Measurements from ENCODE around the gene TNFRSF4.
A peak's percentile ranks its signal among the peaks of the same experiment; 100 is the strongest.
"Not testable (repeated sequence)": the region's sequence is repeated elsewhere in the genome, so short reads cannot be mapped to it uniquely, and the experiment has no call there.

Gene TNFRSF4

DNA sequence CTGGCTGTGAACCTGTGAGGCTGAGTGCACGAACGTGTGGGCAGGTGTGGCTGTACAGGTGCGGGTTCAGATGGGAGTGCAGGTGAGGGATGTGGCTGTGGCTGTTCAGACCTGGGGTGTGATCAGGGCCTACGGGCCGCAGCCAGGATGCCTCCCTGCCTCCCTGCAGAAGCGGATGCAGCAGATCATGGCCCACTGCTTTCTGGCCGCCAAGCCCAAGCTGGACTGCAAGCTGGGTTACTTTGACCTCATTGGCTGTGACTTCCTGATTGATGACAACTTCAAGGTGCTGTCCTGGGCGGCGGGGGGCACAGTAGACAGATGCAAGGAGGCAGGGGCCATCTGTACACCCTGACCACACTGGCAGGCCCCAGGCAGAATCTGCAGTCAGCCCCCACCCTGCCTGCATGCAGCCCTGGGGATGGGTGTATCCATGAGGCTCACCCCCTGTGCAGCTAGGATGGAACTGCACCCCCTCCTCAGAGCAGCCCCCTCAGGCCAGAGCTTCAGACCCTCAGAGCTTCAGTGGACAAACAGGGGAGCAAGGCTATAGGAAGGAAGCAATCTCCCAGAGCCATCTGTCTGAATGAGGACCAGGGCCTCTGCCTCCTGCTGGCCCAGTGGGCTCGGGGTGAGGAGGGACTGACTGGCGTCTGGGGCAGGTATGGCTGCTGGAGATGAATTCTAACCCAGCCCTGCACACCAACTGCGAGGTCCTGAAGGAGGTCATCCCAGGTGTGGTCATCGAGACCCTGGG, 17.3 kb downstream of the TNFRSF4 start:
- no peak for DNase-seq (ENCODE audit: low read depth in 2 of 2)
- H3K4me3 ChIP-seq (replicated peaks in 1 of 2; ENCODE audit: low read depth in 2 of 2, low read length in 2 of 2): no peak overlapping the region
- no peak for TF ChIP-seq CTCF (IDR thresholded peaks at IDR 0.05; ENCODE audit: low read depth, low read length)

DNA sequence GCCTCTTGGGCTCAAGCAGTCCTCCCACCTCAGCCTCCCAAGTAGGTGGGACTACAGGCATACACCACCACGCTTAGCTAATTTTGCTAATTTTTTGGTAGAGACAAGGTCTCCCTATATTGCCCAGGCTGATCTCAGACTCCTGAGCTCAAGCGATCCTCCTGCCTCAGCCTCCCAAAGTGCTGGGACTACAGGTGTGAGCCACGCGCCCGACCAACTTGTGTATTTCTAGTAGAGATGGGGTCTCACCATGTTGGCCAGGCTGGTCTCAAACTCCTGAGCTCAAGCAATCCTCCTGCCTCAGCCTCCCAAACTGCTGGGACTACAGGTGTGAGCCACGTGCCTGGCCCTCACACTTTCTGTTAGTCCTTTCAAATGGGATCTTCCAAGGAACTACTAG, 18.2 kb downstream of the TNFRSF4 start:
- H3K4me3 ChIP-seq (replicated peaks in 1 of 2; ENCODE audit: low read depth in 2 of 2, low read length in 2 of 2); DNase-seq (ENCODE audit: low read depth in 2 of 2): not testable (repeated sequence)

DNA sequence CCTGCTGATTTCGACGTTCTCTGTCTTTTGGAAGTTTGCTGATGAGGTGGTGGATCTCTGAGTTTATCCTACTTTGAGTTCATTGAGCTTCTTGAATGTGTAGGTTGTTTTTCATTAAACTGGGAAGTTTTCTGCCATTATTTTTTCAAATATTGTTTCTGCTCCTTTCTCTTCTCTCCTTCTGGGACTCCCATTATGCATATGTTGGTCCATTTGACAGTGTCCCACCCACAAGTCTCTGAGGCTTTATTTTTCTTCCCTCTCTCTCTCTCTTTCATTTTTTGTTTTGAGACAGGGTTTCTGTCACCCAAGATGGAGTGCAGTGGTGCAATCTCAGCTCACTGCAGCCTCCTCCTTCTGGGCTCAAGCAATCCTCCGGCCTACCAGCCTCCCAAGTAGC, 19.2 kb downstream of the TNFRSF4 start:
- TF ChIP-seq CTCF (IDR thresholded peaks at IDR 0.05; ENCODE audit: low read depth, low read length): no peak
- H3K4me3 ChIP-seq (replicated peaks in 1 of 2; ENCODE audit: low read depth in 2 of 2, low read length in 2 of 2): no peak overlapping the region
- DNase-seq (ENCODE audit: low read depth in 2 of 2): no peak

GRCh38 chr1:1191734-1192133, 22.2 kb downstream of the TNFRSF4 start:
- H3K4me3 ChIP-seq (replicated peaks in 1 of 2; ENCODE audit: low read depth in 2 of 2, low read length in 2 of 2): no peak overlapping the region
- DNase-seq (ENCODE audit: low read depth in 2 of 2): no peak
- TF ChIP-seq CTCF (IDR thresholded peaks at IDR 0.05; ENCODE audit: low read depth, low read length): no peak

DNA sequence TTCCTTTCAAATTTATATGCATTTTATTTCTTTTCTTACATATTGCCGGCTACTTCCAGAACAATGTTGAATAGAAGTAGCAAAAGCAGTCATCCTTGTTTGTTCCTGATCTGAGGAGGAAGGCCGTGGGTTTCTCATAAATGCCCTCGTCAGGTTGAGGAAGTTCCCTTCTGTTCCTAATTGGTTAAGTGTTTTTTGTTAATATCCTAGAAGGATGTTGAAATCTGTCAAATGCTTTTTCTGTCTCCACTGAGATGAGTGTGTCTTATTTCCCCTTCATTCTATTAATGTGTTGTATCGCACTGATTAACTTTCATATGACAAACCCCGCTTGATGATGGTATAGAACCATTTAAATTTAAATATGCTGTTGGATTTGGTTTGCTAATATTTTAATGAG, 24.8 kb downstream of the TNFRSF4 start:
- no peak for TF ChIP-seq CTCF (IDR thresholded peaks at IDR 0.05; ENCODE audit: low read depth, low read length)
- no peak for DNase-seq (ENCODE audit: low read depth in 2 of 2)
- H3K4me3 ChIP-seq (replicated peaks in 1 of 2; ENCODE audit: low read depth in 2 of 2, low read length in 2 of 2): no peak overlapping the region

GRCh38 chr1:1187938-1188337, 26.0 kb downstream of the TNFRSF4 start:
- H3K4me3 ChIP-seq (replicated peaks in 1 of 2; ENCODE audit: low read depth in 2 of 2, low read length in 2 of 2): no peak overlapping the region
- DNase-seq (ENCODE audit: low read depth in 2 of 2): peak in 1 of 2 donors; percentile 12
- TF ChIP-seq CTCF (IDR thresholded peaks at IDR 0.05; ENCODE audit: low read depth, low read length): no peak

DNA sequence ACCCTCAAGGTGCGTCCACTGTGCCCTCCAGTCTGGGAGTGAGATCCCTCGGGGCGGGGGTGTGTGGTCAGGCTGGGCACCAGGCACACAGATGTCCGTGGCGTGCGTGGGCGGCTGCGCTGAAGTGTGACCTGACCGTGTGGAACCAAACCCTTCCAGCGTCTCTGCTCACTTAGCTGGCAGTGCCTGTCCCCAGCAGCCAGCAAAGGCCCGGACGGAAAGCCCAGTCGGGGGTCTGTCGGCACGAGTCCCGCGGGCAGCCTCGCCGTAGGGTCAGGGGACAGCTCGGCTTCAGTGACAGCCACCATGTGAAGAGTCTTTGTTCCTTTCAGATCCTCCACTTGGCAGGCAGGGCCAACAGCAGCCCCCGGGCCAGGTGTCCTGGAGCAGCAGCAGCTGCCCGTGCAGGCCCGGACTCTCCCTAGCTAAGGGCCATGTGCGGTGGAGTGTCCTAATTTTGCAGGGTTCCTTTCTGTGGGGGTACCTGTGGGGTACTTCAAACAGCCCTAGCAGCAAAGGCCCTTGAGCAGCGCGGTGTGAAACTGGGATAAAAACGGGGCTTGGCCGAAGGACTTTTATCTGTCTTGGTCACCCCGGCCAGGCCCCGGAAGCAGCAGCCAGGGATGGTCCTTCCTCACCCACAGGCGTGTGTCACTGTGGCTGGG, 28.7 kb downstream of the TNFRSF4 start:
- no peak for TF ChIP-seq CTCF (IDR thresholded peaks at IDR 0.05; ENCODE audit: low read depth, low read length)
- H3K4me3 ChIP-seq (replicated peaks in 1 of 2; ENCODE audit: low read depth in 2 of 2, low read length in 2 of 2): no peak overlapping the region
- DNase-seq (ENCODE audit: low read depth in 2 of 2): no peak

Data from cardiac fibroblast (primary cell).